MCF 10A (cell line): Measurements from ENCODE around the gene FAM13A. TPM values are rescaled to one million over a fixed set of nuclear protein-coding genes. Genes with fewer than 3 reads are reported as not detected.
A peak's percentile ranks its signal among the peaks of the same experiment; 100 is the strongest.

Experiments
- BruUV-seq: library from RNA; stranded (reverse); fragments of 400-500 nt; replicated peaks from 2 replicates; lab custom pipeline; 2021; lab: Mats Ljungman, UMichigan
- CTCF ChIA-PET: fragments of 300-600 bp; sonication (Branson Sonifier 250); formaldehyde crosslinking; extraction: SDS; loops from one replicate; lab custom pipeline; 2021; ENCODE audit warnings: antibody characterized with exemption, inconsistent platforms; lab: Yijun Ruan, JAX
- POLR2A ChIA-PET: fragments of 300-600, 350-650 bp; sonication (Branson Sonifier 250); formaldehyde crosslinking; extraction: SDS; loops from one replicate; lab custom pipeline; 2020; ENCODE audit warnings: antibody characterized with exemption, inconsistent platforms; lab: Yijun Ruan, JAX
- DNase-seq: peaks from one replicate; pipeline ENCODE4 v3.0.0-alpha.2; 2018; ENCODE audit not compliant: unreplicated experiment
- H3K27ac Mint-ChIP-seq: one replicate; pipeline ENCODE4 v1.8.0; 2022; ENCODE audit warnings: mild to moderate bottlenecking, low read depth, mixed read lengths; ENCODE audit not compliant: unreplicated experiment
- H3K27me3 Mint-ChIP-seq: one replicate; pipeline ENCODE4 v1.8.0; 2022; ENCODE audit warnings: mixed read lengths; ENCODE audit not compliant: insufficient read depth, unreplicated experiment
- H3K36me3 Mint-ChIP-seq: one replicate; pipeline ENCODE4 v1.8.0; 2022; ENCODE audit warnings: mild to moderate bottlenecking, moderate library complexity, mixed read lengths; ENCODE audit not compliant: insufficient read depth, unreplicated experiment
- H3K4me1 Mint-ChIP-seq: one replicate; pipeline ENCODE4 v1.8.0; 2022; ENCODE audit warnings: mixed read lengths; ENCODE audit not compliant: insufficient read depth, unreplicated experiment
- H3K4me3 Mint-ChIP-seq: one replicate; pipeline ENCODE4 v1.8.0; 2022; ENCODE audit warnings: mild to moderate bottlenecking, moderate library complexity, mixed read lengths; ENCODE audit not compliant: unreplicated experiment
- H3K9me3 Mint-ChIP-seq: one replicate; pipeline ENCODE4 v1.8.0; 2022; ENCODE audit warnings: mixed read lengths; ENCODE audit not compliant: unreplicated experiment
- CTCF ChIP-seq: fragments of 200-600 bp; IDR thresholded peaks from one replicate; pipeline ENCODE4 v1.8.0; 2022; ENCODE audit warnings: antibody characterized with exemption, mild to moderate bottlenecking; ENCODE audit not compliant: unreplicated experiment
- intact Hi-C: fragments of 100-400 bp; cut with micrococcal nuclease; formaldehyde crosslinking; loops from 2 replicates; pipeline ENCODE4 v1.14.1; 2022
- total RNA-seq: library from RNA; stranded (reverse); gene quantifications from 2 replicates; pipeline ENCODE4 v1.2.3, GENCODE V29; 2022

FAM13A gene
- total RNA-seq, 1 experiment from 2014 or later, result 11.1 TPM

GRCh38 chr4:88698519-88698918 is 358.5 kb downstream of the FAM13A start:
- no peak for TF ChIP-seq CTCF
- intact Hi-C loops, result no loop called here
- ChIA-PET POLR2A (no interaction called here), CTCF (interaction anchor here (1.0 kb wide), 1 partner anchor 172 kb away, joined by 3 read pairs; no protein-coding TSS in a partner anchor)
- DNase-seq, result no peak
- no peak overlapping the region for H3K4me3 Mint-ChIP-seq
- peak overlapping the region; percentile 66 for H3K27ac Mint-ChIP-seq
- no peaks in the 10 kb centered on the region for H3K9me3 Mint-ChIP-seq
- H3K4me1 Mint-ChIP-seq, result no peaks in the 10 kb centered on the region
- BruUV-seq, result no TSS peak
- no peaks in the 10 kb centered on the region for H3K27me3 Mint-ChIP-seq
- H3K36me3 Mint-ChIP-seq, result peaks cover 32% of the 10 kb centered on the region

- no peaks in the 10 kb centered on the region for H3K4me1 Mint-ChIP-seq
- H3K9me3 Mint-ChIP-seq, result no peaks in the 10 kb centered on the region
- peak within 1 kb of the TSS; percentile 53 for H3K4me3 Mint-ChIP-seq
- TF ChIP-seq CTCF, result no peak
- BruUV-seq, result no TSS peak
- H3K27me3 Mint-ChIP-seq, result no peaks in the 10 kb centered on the region
- intact Hi-C loops, result no loop called here
- CTCF ChIA-PET, result interaction anchor here (0.9 to 1.5 kb wide), 4 partner anchors 39 to 171 kb away, joined by 3 read pairs; no protein-coding TSS in a partner anchor
- peaks cover 33% of the 10 kb centered on the region for H3K36me3 Mint-ChIP-seq
- POLR2A ChIA-PET, result interaction anchor here (0.9 kb wide), 2 partner anchors 169 to 676 kb away, joined by 3 read pairs; no protein-coding TSS in a partner anchor
- no peak for DNase-seq
- H3K27ac Mint-ChIP-seq, result peak within 1 kb of the TSS; percentile 66
Observed at GRCh38 chr4:88697588-88698329, 359.2 kb downstream of the FAM13A start, which contains the start of gene NAP1L5. Gene NAP1L5 (minus strand): TSS chr4:88697829. CDS start chr4:88697754, 75 bp downstream.

GRCh38 chr4:88697141-88697540 is 359.8 kb downstream of the FAM13A start:
- H3K9me3 Mint-ChIP-seq, result no peaks in the 10 kb centered on the region
- ChIA-PET CTCF (interaction anchor here (0.9 to 1.5 kb wide), 3 partner anchors 38 to 157 kb away, joined by 3 read pairs; no protein-coding TSS in a partner anchor), POLR2A (interaction anchor here (0.9 kb wide), 2 partner anchors 168 to 676 kb away, joined by 3 read pairs; no protein-coding TSS in a partner anchor)
- H3K36me3 Mint-ChIP-seq, result peaks cover 39% of the 10 kb centered on the region
- TF ChIP-seq CTCF, result no peak
- intact Hi-C loops, result no loop called here
- no TSS peak for BruUV-seq
- DNase-seq, result no peak
- no peaks in the 10 kb centered on the region for H3K27me3 Mint-ChIP-seq
- peak overlapping the region; percentile 53 for H3K4me3 Mint-ChIP-seq
- H3K27ac Mint-ChIP-seq, result no peak overlapping the region
- no peaks in the 10 kb centered on the region for H3K4me1 Mint-ChIP-seq

- no peaks in the 10 kb centered on the region for H3K9me3 Mint-ChIP-seq
Observed at GRCh38 chr4:88696630-88697029, 360.4 kb downstream of the FAM13A start.

More at GRCh38 chr4:88696630-88697029, 360.4 kb downstream of the FAM13A start:
- no peak for DNase-seq
- Mint-ChIP-seq H3K4me3 (no peak overlapping the region), H3K4me1 (no peaks in the 10 kb centered on the region), H3K36me3 (peaks cover 39% of the 10 kb centered on the region), H3K27ac (no peak overlapping the region), H3K27me3 (no peaks in the 10 kb centered on the region)
- no peak for TF ChIP-seq CTCF
- POLR2A ChIA-PET, result interaction anchor here (0.6 to 0.9 kb wide), 2 partner anchors 40 to 168 kb away, joined by 3 read pairs; no protein-coding TSS in a partner anchor
- no TSS peak for BruUV-seq
- CTCF ChIA-PET, result interaction anchor here (1.0 to 1.5 kb wide), 2 partner anchors 38 to 157 kb away, joined by 3 read pairs; no protein-coding TSS in a partner anchor
- intact Hi-C loops, result no loop called here
